NCI-H526 (cell line): ENCODE data around the gene LILRB3.
"Not testable (repeated sequence)": the region's sequence is repeated elsewhere in the genome, so short reads cannot be mapped to it uniquely, and the experiment has no call there.

Experiments
- DNase-seq, 2 experiments: peaks; one replicate each; lab custom pipeline; 2025; lab: John Stamatoyannopoulos, UW

Gene LILRB3

DNA sequence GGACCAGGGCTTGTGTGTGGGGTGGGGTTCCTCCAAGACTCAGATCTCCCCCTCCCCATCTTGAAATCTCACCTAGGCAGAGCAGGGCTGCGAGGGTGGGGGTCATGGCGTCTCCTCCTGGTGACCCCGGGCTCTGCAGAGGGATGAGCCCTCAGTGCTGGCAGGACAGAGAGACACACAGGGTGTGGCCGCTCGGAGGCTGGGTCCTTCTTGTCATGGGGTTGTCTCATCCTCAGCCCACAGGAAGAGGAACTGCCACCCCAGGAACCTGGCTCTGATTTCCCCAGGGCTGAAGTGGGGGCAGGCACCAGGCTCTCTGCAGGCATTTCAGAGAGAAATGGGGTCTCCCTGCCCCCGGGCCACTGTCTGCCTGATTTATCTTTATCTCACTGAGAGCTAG lies 19.8 kb upstream of the LILRB3 start, which contains the start of gene LILRA6:
Gene LILRA6 (minus strand): TSS at position 145 of the 400 bp plus-strand sequence.
- DNase-seq = not testable (repeated sequence)

DNA sequence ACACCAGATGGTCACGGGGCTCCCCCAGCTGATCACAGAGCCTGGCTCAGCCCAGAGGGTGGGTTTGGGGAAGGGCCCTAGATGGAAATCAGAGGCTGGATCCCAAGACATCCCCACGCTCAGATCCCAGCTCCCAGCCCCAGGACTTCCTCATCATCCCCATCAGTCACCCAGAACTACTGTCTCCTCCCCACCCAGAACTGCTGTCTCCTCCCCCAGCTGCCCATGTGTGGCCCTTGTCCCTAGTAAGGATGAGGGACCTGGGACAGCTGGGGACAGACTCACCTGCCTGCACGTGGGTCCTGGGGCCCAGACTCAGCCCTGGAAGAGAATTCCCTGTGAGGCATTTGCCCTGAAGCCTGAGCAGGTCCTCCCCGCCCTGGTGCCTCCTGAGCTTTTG lies 19.4 kb upstream of the LILRB3 start:
- DNase-seq = not testable (repeated sequence)

DNA sequence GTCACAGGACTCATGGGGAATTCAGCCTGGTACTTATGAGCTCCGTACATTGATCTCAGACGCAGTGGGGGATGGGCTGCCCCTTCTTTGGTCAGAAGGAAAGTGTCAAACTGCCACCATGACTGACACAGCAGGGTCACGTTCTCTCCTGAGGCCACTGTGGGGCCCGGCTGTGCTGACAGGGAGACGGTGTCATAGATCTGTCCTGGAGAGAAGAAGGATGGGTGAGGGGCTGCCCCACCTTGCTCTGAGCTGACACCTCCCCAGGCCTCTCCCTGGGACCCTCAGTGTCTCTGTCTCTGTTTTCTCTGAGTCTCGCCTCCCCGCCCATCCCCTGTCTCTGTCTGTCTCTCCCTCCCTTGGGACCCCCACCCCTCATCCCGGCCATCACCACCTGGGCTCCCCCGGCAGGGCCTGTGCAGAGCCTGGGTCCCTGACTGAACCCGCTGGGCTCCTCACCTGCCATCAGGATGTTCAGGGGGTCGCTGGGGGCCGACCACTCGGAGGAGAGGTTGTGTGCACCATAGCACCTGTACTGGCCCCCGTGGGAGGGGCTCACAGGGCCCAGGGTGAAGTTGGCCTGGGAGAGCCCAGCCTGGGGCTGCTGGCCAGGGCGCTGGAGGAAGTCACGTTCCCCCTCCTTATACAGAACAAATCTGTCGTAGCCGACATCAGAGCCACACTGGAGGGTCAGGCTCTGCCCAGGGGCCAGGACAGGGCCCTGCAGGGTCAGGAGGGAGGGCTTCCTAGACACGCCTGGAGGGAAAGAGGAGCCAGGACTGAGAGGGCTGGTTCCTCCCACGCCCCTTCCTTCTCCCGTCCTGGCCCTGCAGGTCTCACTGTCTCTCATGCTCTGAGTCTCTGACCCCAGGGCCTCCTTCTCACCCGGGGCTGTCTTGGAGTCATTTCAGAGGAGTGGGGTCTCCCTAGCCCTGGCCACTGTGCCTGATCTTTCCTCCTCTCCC lies 17.8 kb upstream of the LILRB3 start:
- DNase-seq = not testable (repeated sequence)

DNA sequence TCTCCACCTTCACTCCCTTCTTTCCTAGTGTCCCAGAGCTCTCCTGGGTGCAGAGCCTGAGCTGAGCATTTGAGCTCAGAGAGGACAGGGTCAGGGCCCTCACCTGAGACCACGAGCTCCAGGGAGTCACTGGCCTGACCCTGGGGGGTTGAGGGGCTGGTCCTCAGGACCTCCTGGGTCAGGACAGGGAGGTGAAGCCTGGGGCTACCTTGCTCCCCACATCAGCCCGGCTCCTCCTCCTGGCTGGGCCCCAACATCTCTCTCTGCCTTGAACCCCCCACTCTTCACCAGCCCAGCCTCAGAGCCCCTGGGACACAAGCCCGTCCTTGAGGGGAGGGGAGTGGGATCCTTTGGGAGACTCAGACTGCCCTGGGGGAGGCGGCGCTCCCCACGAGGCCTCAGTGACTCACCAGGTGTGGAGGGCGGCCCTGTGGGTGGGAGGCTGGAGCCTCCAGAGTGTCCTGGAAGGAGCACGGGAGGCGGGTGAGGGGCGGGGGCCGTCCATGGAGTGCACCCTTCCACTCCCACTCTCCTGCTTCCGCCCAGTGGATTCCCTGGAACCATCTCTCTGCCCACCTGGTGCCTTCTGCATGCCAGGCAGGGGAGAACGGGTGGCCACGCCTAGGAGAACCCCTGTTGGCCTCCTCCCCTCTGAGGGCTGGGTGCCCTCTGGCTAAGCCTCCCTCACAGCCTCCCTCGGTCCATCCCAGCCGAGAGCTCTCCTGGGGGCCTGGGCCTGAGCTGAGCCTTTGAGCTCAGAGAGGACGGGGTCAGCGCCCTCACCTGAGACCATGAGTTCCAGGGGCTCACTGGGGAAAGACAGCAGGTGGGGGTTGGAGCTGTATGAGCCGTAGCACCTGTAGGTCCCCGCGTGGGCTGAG lies 16.9 kb upstream of the LILRB3 start:
- not testable (repeated sequence) for DNase-seq

DNA sequence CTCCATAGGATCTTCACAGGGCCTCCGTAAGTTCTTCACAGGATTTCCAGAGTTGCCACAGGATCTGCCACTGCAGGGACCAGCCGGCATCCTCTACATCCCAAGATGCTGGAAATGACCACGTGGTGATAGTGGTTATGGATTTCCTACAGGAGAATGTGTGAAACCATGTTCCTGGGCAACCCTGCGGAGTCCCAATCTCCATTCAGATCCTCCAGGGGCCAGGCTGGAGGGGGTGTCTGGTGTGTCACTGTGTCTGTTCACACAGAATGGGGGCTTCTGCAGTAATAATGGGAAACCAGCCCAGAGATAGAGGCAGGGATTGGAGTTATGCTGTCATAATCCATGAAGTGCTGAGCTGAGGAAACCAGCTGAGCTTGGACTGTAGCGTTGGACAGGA lies 11.1 kb upstream of the LILRB3 start:
- DNase-seq = no peak

DNA sequence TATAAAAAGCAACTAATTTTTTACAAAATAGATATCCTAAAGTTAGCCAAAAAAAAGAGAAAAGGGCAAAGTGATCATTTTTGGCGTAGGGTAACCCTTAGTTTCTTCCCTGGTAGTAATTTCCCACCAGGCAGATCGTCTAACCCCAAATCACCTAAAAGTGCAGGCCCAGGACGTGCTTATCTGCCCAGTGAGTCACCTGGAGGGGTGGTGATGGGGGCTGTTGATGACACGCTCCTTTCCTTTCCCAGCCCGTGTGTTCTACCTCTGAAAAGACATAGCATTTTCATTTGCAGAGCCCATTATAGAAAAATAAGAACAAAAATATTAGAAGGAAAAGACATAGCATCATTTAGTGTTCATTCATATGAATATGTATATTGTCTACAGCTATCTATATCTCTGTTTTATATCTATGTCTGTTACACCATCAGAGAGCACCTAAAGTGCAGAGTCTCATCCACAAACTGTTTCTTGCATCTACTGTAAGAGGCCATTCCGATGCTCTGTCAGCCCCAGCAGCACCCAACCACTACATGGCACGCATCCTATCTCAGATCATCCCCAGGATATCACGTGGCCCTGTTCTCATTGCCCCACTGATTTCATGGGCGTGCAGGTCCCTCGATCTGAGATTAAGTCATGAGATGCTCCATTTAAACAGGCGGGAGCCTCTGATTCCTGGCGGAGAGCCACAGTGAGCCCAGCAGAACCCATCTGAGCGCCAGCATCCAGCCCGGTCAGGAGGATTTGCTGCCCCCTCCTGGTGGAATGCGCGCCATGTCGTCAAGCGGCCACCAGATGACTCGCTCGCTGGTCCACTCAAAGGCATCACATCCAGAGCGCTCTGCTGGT lies 8.5 kb upstream of the LILRB3 start:
- peak; percentile 83 to 93 for DNase-seq

DNA sequence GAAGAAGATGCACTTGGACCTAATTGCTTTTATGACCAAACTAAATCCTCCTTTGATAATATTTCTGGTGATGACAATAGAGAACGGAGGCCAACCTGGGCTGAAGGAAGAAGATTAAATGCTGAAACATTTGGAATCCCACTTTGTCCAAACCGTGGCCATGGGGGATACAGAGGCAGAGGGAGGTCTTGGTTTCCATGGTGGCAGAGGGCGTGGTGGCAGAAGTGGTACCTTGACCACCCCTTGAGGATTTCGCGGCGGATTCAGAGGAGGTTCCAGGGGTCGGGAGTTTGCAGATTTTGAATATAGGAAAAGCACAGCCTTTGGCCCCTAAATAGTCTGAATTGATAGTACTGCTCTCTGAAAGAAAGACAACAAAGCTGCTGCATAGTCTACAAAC lies 7.2 kb upstream of the LILRB3 start:
- DNase-seq = no peak

DNA sequence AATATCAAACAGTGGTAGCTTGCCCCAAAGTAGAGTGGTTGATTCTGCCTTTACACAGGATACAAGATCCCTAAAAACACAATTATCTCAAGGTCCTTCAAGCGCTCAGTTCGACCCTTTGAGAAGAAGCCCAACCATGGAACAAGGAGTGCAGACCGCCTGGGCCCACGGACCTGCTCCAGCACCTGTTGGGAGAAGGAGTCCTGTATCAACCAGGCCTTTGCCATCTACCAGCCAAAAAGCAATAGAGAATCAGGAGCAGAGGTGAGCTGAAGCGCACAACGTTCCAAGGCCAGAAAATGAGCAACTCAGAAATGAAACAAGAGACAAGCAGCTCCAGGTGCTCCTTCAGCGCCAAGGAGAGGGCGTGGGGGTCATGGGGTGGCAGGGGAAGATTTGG lies 6.3 kb upstream of the LILRB3 start:
- DNase-seq = no peak

DNA sequence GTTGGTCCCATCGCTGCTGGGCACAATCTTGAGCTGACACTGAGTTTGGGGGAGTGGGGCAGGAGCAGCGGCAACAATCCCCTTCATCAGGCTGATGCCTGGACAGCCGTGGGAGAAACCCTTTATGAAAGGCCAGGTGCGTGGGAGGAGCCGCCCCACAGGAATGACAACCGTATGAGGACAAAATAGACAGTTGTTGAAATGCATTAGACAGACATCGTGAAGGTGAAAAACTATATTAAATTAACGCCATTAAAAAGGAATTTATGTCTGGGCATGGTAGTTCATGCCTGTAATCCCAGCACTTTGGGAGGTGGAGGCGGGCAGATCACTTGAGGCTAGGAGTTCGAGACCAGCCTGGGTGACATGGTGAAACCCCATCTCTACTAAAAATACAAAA lies 1.8 kb upstream of the LILRB3 start:
- DNase-seq = not testable (repeated sequence)

DNA sequence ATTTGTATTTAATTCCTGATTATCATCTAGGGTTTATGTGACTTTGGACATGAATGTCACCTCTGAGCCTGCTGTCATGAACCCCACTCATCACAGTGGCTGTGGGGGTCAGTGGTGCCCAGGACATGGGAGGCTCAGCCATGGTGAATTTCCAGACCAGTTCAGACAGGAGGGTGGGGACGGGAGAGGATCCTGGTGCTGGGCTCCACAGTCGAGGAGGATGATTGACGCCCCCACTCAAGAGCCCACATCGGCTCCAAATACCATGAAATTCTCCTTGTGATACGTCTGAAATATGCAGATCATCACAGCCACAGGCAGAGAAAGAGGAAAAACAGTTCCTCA lies 1.1 kb upstream of the LILRB3 start:
- DNase-seq = not testable (repeated sequence)

DNA sequence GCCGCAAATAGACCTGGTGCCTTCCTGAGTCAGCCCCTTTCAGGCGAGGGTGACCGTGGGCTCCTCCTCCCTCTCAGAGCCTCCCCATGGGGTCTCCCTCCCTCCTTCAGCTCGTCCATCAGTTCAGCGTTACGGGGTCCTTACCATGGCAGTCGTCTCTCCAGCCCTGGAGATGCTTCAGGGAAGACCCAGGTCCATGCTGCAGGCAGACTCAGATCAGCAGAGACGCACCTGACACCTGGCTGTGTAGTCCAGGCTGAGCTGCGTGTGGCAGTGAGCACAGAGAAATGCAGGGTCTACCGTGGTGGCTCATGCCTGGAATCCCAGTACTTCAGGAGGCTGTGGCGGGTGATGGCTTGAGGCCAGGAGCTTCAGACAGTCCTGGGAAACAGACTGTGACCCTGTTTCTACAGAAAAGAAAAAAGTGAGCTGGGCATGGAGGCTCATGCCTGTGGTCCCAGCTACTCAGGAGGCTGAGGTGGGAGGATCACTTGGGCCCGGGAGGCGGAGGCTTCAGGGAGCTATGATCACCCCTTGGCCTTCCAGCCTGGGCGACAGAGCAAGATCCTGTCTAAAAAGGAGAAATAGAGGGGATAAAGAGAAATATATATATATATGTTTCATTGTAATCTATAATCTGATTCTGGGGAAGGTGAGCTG lies 600 bp upstream of the LILRB3 start:
- DNase-seq = not testable (repeated sequence)

DNA sequence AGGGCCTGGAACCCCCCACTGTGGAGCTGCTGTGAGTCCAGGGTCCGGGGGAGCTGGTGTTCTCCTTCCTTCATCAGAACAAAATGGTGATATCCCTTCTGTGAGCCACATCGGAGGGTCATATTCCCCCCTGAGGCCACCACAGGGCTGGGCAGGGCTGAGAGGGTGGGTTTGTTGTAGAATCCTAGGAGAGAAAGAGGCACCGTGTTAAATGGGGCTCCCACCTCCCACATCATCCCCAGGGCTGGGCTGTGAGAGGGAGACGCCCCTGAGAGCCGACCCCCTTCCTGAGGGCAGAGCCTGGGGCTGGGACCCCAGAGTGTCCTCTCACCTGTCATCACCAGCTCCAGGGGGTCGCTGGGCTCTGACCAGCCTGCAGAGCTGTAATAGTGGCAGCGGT lies 860 bp downstream of the LILRB3 start:
- DNase-seq = not testable (repeated sequence)

DNA sequence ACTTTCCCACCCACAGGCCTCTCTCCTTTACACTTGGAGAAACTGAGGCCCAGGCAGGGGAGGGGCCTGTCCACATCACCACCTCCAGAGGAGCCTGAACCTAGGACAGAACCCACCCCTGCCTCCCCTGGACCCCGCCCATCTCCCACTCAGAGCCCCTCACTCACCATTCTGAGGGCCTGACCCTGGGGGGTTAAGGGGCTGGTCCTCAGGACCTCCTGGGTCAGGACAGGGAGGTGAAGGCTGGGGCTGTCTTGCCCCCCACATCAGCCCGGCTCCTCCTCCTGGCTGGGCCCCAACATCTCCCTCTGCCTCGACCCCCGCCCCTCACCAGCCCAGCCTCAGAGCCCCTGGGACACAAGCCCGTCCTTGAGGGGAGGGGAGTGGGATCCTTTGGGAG lies 3.1 kb downstream of the LILRB3 start:
- not testable (repeated sequence) for DNase-seq

DNA sequence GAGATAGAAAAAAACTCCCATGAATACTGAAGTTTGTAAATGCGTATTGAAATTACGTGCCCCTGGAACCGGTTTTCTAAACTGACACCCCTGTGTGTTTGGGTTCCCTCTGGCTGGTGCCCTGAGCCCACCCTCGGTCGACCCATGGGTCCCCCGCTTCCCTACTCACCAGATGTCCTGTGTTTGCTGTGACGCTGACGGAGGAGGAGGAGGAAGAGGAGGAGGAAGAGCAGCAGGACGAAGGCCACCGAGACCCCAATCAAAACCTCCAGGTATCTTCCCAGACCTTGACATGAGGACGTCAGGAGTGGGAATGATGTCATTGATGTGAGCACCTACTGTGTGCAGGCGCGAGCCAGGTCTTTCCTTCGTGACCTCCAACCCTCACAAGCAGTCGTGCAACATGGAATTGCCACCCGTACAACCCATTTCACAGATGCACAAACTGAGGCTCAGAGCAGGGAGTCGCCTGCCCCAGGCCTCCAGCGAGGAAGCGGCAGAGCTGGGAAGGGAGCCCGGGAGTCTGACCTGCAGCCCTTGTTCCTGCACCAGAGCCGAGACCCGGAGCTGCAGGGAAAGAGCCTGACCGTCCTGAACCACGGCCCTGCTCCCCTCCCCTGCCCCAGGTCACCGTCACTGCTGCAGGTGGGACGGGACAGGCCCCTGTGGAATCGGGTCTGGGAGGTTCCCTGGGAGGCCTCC lies 3.7 kb downstream of the LILRB3 start:
- no peak for DNase-seq

DNA sequence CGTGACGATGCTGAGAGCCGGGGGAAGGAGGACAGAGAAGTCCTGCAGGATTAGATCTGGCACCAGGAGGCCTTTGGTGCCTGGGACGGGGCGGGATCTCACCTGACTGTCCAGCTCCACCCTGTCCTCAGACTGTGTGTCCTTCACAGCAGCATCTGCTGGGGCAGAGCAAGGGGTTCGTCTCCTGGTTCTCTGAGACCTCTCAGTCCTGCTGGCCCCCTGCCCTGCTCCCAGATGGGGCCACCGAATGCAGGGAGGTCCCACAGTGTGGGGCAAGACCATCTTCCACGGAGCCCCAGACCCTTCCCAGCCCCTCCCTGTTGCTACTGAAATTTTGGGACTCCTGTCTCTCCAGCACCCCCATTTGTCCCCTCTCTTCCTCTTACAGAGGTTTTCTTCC lies 4.5 kb downstream of the LILRB3 start:
- no peak for DNase-seq

DNA sequence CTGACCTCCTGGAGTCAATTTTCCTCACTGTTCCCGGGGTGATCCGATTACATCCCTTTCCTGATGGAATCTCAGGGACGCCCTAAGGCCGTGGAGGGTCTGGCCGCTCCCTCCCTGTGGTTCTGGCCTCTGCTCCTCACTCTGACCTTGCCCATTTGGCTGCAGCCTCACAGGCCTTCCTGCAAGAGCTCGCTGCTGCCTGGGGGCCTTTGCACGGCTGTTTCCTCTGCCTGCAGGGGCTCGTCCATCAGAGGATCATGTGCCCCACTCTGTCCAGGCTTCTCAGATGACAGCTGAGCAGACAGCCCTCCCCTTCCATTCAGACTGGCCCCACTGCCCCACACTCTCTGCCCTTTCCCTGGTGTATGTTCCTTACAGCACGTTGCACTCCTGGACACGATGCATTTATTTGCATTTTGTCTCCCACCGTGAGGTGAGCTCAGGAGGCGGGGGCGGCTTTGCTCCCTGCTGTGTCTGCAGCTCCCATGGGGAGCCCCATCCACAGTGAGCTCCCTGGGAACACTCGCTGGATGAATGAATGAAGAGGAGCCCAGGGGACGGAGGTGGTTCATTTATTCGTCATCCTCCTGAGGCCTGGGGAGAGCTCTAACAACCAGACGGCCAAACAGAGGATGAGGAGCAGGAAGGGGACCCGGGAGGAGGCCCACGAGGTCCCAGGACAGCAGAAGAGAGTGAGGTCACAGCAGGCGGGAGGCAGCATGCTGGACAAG lies 5.1 kb downstream of the LILRB3 start:
- DNase-seq = not testable (repeated sequence)

DNA sequence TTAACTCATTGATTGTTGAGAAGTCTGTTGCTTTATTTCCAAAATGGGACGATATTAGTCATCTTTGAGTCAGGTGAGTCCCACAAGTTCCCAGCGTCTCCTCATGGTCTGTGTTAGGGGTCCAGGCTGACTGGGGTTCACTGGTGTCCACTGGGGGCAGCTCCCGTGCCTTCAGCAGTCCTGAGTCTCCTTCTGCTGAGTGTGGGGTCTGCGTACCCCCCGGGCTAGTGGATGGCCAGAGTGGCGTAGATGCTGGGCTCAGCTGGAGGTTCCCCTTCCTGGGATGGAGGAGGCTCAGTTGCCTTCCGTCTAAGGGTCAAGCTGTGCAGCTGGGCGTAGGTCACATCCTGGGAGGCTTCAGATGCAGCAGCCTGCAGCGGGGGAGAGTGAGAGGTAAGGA lies 5.9 kb downstream of the LILRB3 start:
- no peak for DNase-seq

DNA sequence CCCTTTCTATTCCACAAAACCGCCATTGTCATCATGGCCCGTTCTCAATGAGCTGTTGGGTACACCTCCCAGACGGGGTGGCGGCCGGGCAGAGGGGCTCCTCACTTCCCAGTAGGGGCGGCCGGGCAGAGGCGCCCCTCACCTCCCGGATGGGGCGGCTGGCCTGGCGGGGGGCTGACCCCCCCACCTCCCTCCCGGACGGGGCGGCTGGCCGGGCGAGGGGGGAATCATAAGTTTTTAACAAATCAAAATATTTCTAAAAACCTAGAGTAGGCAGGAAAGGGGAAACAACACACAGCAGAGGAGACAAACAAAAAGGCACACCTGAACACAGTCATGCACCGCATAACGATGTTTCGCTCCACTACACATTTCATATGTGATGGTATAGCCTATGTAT lies 8.1 kb downstream of the LILRB3 start:
- not testable (repeated sequence) for DNase-seq

DNA sequence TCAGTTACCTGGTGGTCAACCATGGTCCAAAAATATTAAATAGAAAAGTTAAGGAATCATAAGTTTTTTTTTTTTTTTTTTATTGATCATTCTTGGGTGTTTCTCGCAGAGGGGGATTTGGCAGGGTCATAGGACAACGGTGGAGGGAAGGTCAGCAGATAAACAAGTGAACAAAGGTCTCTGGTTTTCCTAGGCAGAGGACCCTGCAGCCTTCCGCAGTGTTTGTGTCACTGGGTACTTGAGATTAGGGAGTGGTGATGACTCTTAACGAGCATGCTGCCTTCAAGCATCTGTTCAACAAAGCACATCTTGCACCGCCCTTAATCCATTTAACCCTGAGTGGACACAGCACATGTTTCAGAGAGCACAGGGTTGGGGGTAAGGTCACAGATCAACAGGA lies 8.6 kb downstream of the LILRB3 start:
- DNase-seq = not testable (repeated sequence)

DNA sequence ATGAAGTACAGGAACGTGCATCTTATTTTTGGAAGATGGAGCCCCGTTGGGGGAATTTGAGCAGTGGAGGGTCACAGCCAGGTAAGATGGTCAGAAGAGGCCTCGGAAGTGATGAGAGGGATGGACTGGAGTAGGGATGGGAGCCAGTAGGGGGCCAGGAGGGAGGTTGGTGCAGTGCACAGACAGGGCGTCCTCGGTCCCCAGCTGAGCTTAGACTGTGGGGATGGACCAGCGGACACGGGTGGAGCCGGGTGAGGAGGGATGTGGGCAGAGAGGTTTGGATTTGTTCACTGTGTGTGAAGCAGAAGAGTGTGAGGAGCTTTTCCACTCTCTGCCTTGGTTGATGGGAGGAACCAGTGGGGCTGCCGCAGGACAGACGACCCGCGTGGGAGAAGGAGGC lies 11.6 kb downstream of the LILRB3 start:
- DNase-seq = no peak
